Retinal pigment epithelial cell (primary cell): Measurements from ENCODE around the gene BRSK2.

ENCODE experiments used
- DNase-seq: peaks from one replicate; pipeline ENCODE4 v3.0.0-alpha.2; 2010; ENCODE audit warnings: low read depth
- H3K4me3 ChIP-seq: 2 replicates; pipeline ENCODE4 v1.5.1; 2011; ENCODE audit warnings: mild to moderate bottlenecking, low read length, control low read depth, moderate library complexity
- CTCF ChIP-seq: conservative IDR thresholded peaks from 2 replicates; pipeline ENCODE4 v1.5.1; 2011; ENCODE audit warnings: low read depth, low read length, control low read depth, inconsistent platforms

Gene BRSK2

GRCh38 chr11:1388763-1389102, 1.0 kb upstream of the BRSK2 start:
- H3K4me3 ChIP-seq: peak overlapping the region; percentile 51
- no peak for TF ChIP-seq CTCF
- DNase-seq: no peak

- TF ChIP-seq CTCF: no peak
- DNase-seq: peak; percentile 76
- H3K4me3 ChIP-seq: peak overlapping the region; percentile 51
These were observed 417 bp upstream of the BRSK2 start for GRCh38 chr11:1389103-1389931.

GRCh38 chr11:1390569-1391164, 933 bp downstream of the BRSK2 start:
- no peak for TF ChIP-seq CTCF
- H3K4me3 ChIP-seq: no peak overlapping the region
- no peak for DNase-seq

GRCh38 chr11:1391165-1392075, 1.7 kb downstream of the BRSK2 start:
- no peak overlapping the region for H3K4me3 ChIP-seq
- TF ChIP-seq CTCF: no peak
- DNase-seq: no peak

GRCh38 chr11:1392111-1392510, 2.4 kb downstream of the BRSK2 start:
- H3K4me3 ChIP-seq: no peak overlapping the region
- no peak for TF ChIP-seq CTCF
- no peak for DNase-seq

- TF ChIP-seq CTCF: no peak
- H3K4me3 ChIP-seq: no peak overlapping the region
- DNase-seq: no peak
These were observed 2.8 kb downstream of the BRSK2 start for GRCh38 chr11:1392561-1392960.
